NCI-H460 (cell line): ENCODE measurements around the gene BBS4. TPM values are rescaled to one million over a fixed set of nuclear protein-coding genes. Genes with fewer than 3 reads are reported as not detected.

Experiments used
- DNase-seq: peaks from one replicate; pipeline ENCODE4 v3.0.0-alpha.2; 2016; ENCODE audit warnings: low read depth; ENCODE audit errors: extremely low read depth
- small RNA-seq, 2 experiments: library from RNA; depleted of rRNA; stranded (forward); fragments of <200 nt; gene quantifications; one replicate each; pipeline ENCODE3, GENCODE V24; 2014
- total RNA-seq: library from RNA; depleted of rRNA; stranded (reverse); fragments of >200 nt; shearing (Covaris generic); gene quantifications from 2 replicates; pipeline ENCODE4 v1.2.3, GENCODE V29; 2014; rRNA removed

The BBS4 gene
- total RNA-seq, 1 experiment from 2014 or later = 24.8 TPM

DNA sequence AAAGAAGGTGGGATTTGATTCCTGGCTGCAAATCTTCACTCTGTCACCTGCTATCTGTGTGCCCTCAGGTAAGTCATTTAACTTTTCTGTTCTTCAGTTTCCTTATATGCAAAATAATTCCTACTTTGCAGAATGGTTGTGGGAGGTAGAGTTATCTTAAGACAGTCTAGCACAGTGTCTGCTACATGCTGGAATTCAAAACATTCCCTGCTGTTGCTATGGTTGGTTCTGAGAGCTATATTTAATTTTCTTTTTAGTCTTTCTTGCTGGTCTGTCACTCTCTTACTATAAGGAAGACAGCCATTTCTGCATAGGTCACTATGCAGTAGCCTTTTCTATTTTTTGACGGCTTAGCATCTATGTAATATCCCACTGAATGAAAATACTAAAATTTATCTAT lies 101.5 kb downstream of the BBS4 start:
- DNase-seq = no peak

Small RNA genes within 50 kb of the gene (small RNA-seq; reads per million reads assigned to genes)
- gene RN7SL853P = 0 reads per million in 2 experiments

Other genes with a start within 250 kb of the BBS4 start
- 54.8 and 61.2 TPM in 2 replicates for gene ARIH1, start 211.9 kb upstream of the BBS4 start, total RNA-seq
- gene GOLGA6B, start 31.5 kb upstream of the BBS4 start, total RNA-seq = not detected in 2 replicates
- gene HIGD2B, start within 50 bp of the BBS4 start, total RNA-seq = not detected in 2 replicates
- 56.8 and 58.8 TPM in 2 replicates for gene ADPGK, start 97.6 kb downstream of the BBS4 start, total RNA-seq